Measurements from ENCODE around the gene STXBP5L. TPM values are rescaled to one million over a fixed set of nuclear protein-coding genes. Genes with fewer than 3 reads are reported as not detected.

STXBP5L gene
- polyA plus RNA-seq, 2 of the 4 experiments (the other 2 are of a cell fraction), result 0.08 TPM; not detected in 1

- no peak for DNase-seq (ENCODE audit: low read depth in 1 of 2, low spot score in 1 of 2)
- POLR2A ChIA-PET, result no interaction called here
- FAIRE-seq, result no peak
- no peak for ATAC-seq
- Histone ChIP-seq H3K9me3 (no peaks in the 10 kb centered on the region), H3K4me1 (no peaks in the 10 kb centered on the region), H3K27ac (no peak overlapping the region), H3K4me2 (no peak overlapping the region), H3K4me3 (no peak overlapping the region)
- TF ChIP-seq MAFK (IDR thresholded peaks at IDR 0.05; ENCODE audit: partially characterized antibody) (no peak), MAZ (IDR thresholded peaks at IDR 0.05; ENCODE audit: borderline replicate concordance, low read depth, low read length) (no peak), RCOR1 (IDR thresholded peaks at IDR 0.05; ENCODE audit: low read depth, low read length) (no peak), TP53 (CRISPR knock-in tag; IDR thresholded peaks at IDR 0.05) (no peak), EHMT2 (IDR thresholded peaks at IDR 0.05; ENCODE audit: low read depth) (no peak), MYC (IDR thresholded peaks at IDR 0.05; ENCODE audit: borderline replicate concordance, low read length) (no peak), CTCF (IDR thresholded peaks at IDR 0.05) (no peak), RAD21 (conservative IDR thresholded peaks at IDR 0.05 in 1 of 2, IDR thresholded peaks at IDR 0.05 in 1 of 2) (no peak), REST (IDR thresholded peaks at IDR 0.05) (no peak), NPAS2 (CRISPR knock-in tag; IDR thresholded peaks at IDR 0.05; ENCODE audit: borderline replicate concordance) (no peak), JUN (IDR thresholded peaks at IDR 0.05) (no peak), CBX2 (IDR thresholded peaks at IDR 0.05; ENCODE audit: borderline replicate concordance, low read depth) (no peak)
- WGBS (ENCODE audit: missing lambda C conversion rate), result 6% methylated on average over 1 of the region's 1 CpG
- CTCF ChIA-PET, result no interaction called here
Measured at GRCh38 chr3:120875507-120875906, 32.5 kb upstream of the STXBP5L start.

GRCh38 chr3:120875989-120876388, 32.0 kb upstream of the STXBP5L start:
- POLR2A ChIA-PET, result no interaction called here
- TF ChIP-seq RARB (CRISPR knock-in tag; IDR thresholded peaks at IDR 0.05) (no peak), CEBPB (IDR thresholded peaks at IDR 0.05) (no peak), RAD21 (conservative IDR thresholded peaks at IDR 0.05 in 1 of 2, IDR thresholded peaks at IDR 0.05 in 1 of 2) (no peak), RCOR1 (IDR thresholded peaks at IDR 0.05; ENCODE audit: low read depth, low read length) (no peak)
- CTCF ChIA-PET, result no interaction called here
- H3K27ac ChIP-seq, result no peak overlapping the region
- no peak for ATAC-seq
- FAIRE-seq, result no peak
- no peaks in the 10 kb centered on the region for H3K9me3 ChIP-seq
- no peak overlapping the region for H3K4me3 ChIP-seq
- DNase-seq (ENCODE audit: low read depth in 1 of 2, low spot score in 1 of 2), result no peak
- H3K4me2 ChIP-seq, result no peak overlapping the region
- 22% methylated on average over 4 of the region's 4 CpGs for WGBS (ENCODE audit: missing lambda C conversion rate)
- H3K4me1 ChIP-seq, result no peaks in the 10 kb centered on the region

- ATAC-seq (no peak), FAIRE-seq (no peak)
- POLR2A ChIA-PET, result no interaction called here
Measured at GRCh38 chr3:120879411-120879810, 28.6 kb upstream of the STXBP5L start.

More at GRCh38 chr3:120879411-120879810, 28.6 kb upstream of the STXBP5L start:
- 9% methylated on average over 4 of the region's 4 CpGs for WGBS (ENCODE audit: missing lambda C conversion rate)
- no peaks in the 10 kb centered on the region for H3K9me3 ChIP-seq
- no peak overlapping the region for H3K4me2 ChIP-seq
- H3K4me1 ChIP-seq, result no peaks in the 10 kb centered on the region
- H3K4me3 ChIP-seq, result no peak overlapping the region
- CTCF ChIA-PET, result interaction anchor here (0.7 kb wide), 1 partner anchor 476 kb away, joined by 4 read pairs; no protein-coding TSS in a partner anchor
- no peak overlapping the region for H3K27ac ChIP-seq
- TF ChIP-seq ZC3H11A (IDR thresholded peaks at IDR 0.05) (no peak), USF2 (IDR thresholded peaks at IDR 0.05) (no peak), POLR2AphosphoS2 (conservative IDR thresholded peaks at IDR 0.05; ENCODE audit: low read length) (no peak)
- DNase-seq (ENCODE audit: low read depth in 1 of 2, low spot score in 1 of 2), result no peak
